Choroid plexus epithelial cell (primary cell): Measurements from ENCODE around the gene MRPL24.

Experiments
- DNase-seq: peaks from one replicate; pipeline ENCODE4 v3.0.0-alpha.2; 2010; ENCODE audit warnings: low read depth
- H3K4me3 ChIP-seq: 2 replicates; pipeline ENCODE4 v1.5.1; 2011; ENCODE audit warnings: low read depth, mild to moderate bottlenecking, control low read depth, low read length, moderate library complexity
- CTCF ChIP-seq: conservative IDR thresholded peaks from 2 replicates; pipeline ENCODE4 v1.5.1; 2011; ENCODE audit warnings: low read depth, mild to moderate bottlenecking, control low read depth, inconsistent platforms, low read length, moderate library complexity

MRPL24 gene

GRCh38 chr1:156709031-156709430 lies 31.9 kb downstream of the MRPL24 start:
- TF ChIP-seq CTCF: no peak
- DNase-seq: no peak
- no peak overlapping the region for H3K4me3 ChIP-seq

- no peak overlapping the region for H3K4me3 ChIP-seq
- DNase-seq: no peak
- TF ChIP-seq CTCF: no peak
Measured at GRCh38 chr1:156708218-156708661, 32.6 kb downstream of the MRPL24 start.

GRCh38 chr1:156707417-156708217 lies 33.3 kb downstream of the MRPL24 start:
- H3K4me3 ChIP-seq: no peak overlapping the region
- TF ChIP-seq CTCF: no peak
- peak; percentile 50 for DNase-seq

GRCh38 chr1:156706657-156707416 lies 34.1 kb downstream of the MRPL24 start:
- peak; percentile 59 for DNase-seq
- peak overlapping the region; percentile 49 for H3K4me3 ChIP-seq
- no peak for TF ChIP-seq CTCF

- TF ChIP-seq CTCF: peak; percentile 76
- peak overlapping the region; percentile 49 for H3K4me3 ChIP-seq
- DNase-seq: peak; percentile 52
Measured at GRCh38 chr1:156705918-156706656, 34.8 kb downstream of the MRPL24 start.

GRCh38 chr1:156705321-156705917 lies 35.5 kb downstream of the MRPL24 start, which contains the start of gene CRABP2:
Gene CRABP2 (minus strand): TSS chr1:156705583. CDS start chr1:156705446, 137 bp downstream.
- no peak for TF ChIP-seq CTCF
- H3K4me3 ChIP-seq: peak within 1 kb of the TSS; percentile 49
- DNase-seq: peak; percentile 28
